ENCODE data around the gene NTHL1. TPM values are rescaled to one million over a fixed set of nuclear protein-coding genes. Genes with fewer than 3 reads are reported as not detected.

The NTHL1 gene
- total and polyA plus RNA-seq, 2 of the 4 experiments (the other 2 are of a cell fraction): 22.8 to 28.0 TPM

DNA sequence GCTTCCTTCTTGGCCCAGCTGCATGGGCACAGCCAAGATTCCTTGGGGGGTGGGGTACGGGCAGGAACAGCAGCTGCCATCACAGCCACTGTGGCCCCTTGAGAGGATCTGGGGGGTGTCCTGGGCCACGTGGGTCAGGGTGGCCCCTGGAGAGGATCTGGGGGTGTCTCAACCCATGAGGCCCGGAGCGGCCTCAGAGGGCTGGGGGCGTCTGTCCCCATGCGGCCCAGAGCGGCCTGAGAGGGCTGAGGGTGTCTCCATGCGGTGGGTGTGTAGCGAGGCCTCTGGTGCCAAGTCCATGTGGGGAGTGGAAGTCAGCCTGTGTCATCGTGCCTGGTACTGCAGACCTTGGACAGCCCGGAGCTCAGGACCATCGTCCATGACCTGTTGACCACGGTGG lies 13.9 kb upstream of the NTHL1 start:
- no peak overlapping the region for H2BK120ac ChIP-seq (ENCODE audit: low read depth, low read length)

More for the DNA sequence above, 13.9 kb upstream of the NTHL1 start:
- intact Hi-C loops (cut with micrococcal nuclease): no loop called here
- H2AK9ac ChIP-seq (replicated peaks; ENCODE audit: low read depth, low read length, poor library complexity): no peak overlapping the region
- WGBS, 2 experiments (ENCODE audit: extremely low coverage in 2 of 2, insufficient read length in 1 of 2): 92% methylated on average over 11 of the region's 13 CpGs; no CpG with 5 or more reads in 1 of the 2 experiments
- H4K5ac ChIP-seq (ENCODE audit: low read depth, low read length): no peak overlapping the region
- H3K79me1 ChIP-seq (ENCODE audit: low read depth in 1 of 2, low read length in 2 of 2): peaks cover 0 to 9% of the 10 kb centered on the region in 2 experiments; a peak in 1 of 4 replicates
- DNase-seq: no peak
- 0 out of 2 replicates have a peak, but pooled peaks cover 3% of the 10 kb centered on the region for H3K9me1 ChIP-seq (ENCODE audit: insufficient read depth, low read length)
- H3K18ac ChIP-seq (ENCODE audit: low read depth, low read length): no peak overlapping the region
- no TSS peak for BruUV-seq (replicated peaks)
- no peak overlapping the region for H2AK5ac ChIP-seq (ENCODE audit: low read depth, low read length)
- no peak overlapping the region for H3K56ac ChIP-seq (ENCODE audit: extremely low read depth, insufficient read depth, low read length)
- no peaks in the 10 kb centered on the region for H3K27me3 ChIP-seq (ENCODE audit: control insufficient read depth, insufficient read depth, low read length)
- no peaks in the 10 kb centered on the region for H3K9me3 ChIP-seq (ENCODE audit: control insufficient read depth, insufficient read depth, low read length)
- H2AFZ ChIP-seq (replicated peaks; ENCODE audit: low read length, poor library complexity): no peak overlapping the region
- H4K91ac ChIP-seq (ENCODE audit: insufficient read depth, low read depth, low read length): no peak overlapping the region
- no peaks in the 10 kb centered on the region for H3K4me1 ChIP-seq (ENCODE audit: control insufficient read depth, insufficient read depth, low read length)
- H4K20me1 ChIP-seq (ENCODE audit: insufficient read depth, low read length): no peaks in the 10 kb centered on the region; the same call in 1 of the 2 replicates
- no peak overlapping the region for H3K4me3 ChIP-seq (ENCODE audit: insufficient read depth, low read depth, low read length)
- H3K4me2 ChIP-seq (ENCODE audit: low read depth, low read length): no peak overlapping the region
- TF ChIP-seq FOS (IDR thresholded peaks at IDR 0.05; ENCODE audit: low read depth, low read length): no peak
- TF ChIP-seq MAZ (IDR thresholded peaks at IDR 0.05; ENCODE audit: borderline replicate concordance, low read depth, low read length): no peak
- TF ChIP-seq NFE2L2 (IDR thresholded peaks at IDR 0.05; ENCODE audit: low read depth, low read length): no peak
- ATAC-seq (ENCODE audit: low read depth): no peak
- H3K4ac ChIP-seq (ENCODE audit: low read depth, low read length): no peak overlapping the region
- peaks cover 67% of the 10 kb centered on the region for H3K36me3 ChIP-seq (ENCODE audit: control insufficient read depth, insufficient read depth, low read length)
- in situ Hi-C loops (cut with MboI; ENCODE audit: low sequenced_read_pairs): no loop called here
- no peak overlapping the region for H3K9ac ChIP-seq (ENCODE audit: low read depth, low read length)
- POLR2A ChIA-PET (ENCODE audit: unreplicated experiment): no interaction called here
- dilution Hi-C loops (cut with HindIII; ENCODE audit: low sequenced_read_pairs, unreplicated experiment): no loop called here
- H2BK15ac ChIP-seq (ENCODE audit: low read depth, low read length): no peak overlapping the region
- no peak overlapping the region for H3K23ac ChIP-seq (ENCODE audit: low read depth, low read length)
- no peak overlapping the region for H2BK5ac ChIP-seq (ENCODE audit: low read depth, low read length, poor library complexity, severe bottlenecking)
- H2BK20ac ChIP-seq (ENCODE audit: low read depth, low read length): no peak overlapping the region
- H4K8ac ChIP-seq (ENCODE audit: low read depth in 2 of 2, low read length in 2 of 2): no peak overlapping the region
- CTCF ChIA-PET: no interaction called here
- no peak overlapping the region for H3K14ac ChIP-seq (replicated peaks; ENCODE audit: low read depth, low read length)
- no peak overlapping the region for H3K27ac ChIP-seq (ENCODE audit: insufficient read depth, low read length)
